ENCODE data around the gene DDX24.
A peak's percentile ranks its signal among the peaks of the same experiment; 100 is the strongest.

GRCh38 chr14:94058674-94059138, 22.3 kb downstream of the DDX24 start:
- TF ChIP-seq CTCF (IDR thresholded peaks at IDR 0.05) (no peak), POLR2AphosphoS5 (IDR thresholded peaks at IDR 0.05) (peak; percentile 68), POLR2A (IDR thresholded peaks at IDR 0.05) (no peak)

Data from prostate gland (tissue), 2 donors.